Measurements from ENCODE around the gene NOP9. TPM values are rescaled to one million over a fixed set of nuclear protein-coding genes. Genes with fewer than 3 reads are reported as not detected.

NOP9 gene
- total RNA-seq, 3 donors from 2014 or later = 18.4 to 21.0 (median 19.0) TPM

DNA sequence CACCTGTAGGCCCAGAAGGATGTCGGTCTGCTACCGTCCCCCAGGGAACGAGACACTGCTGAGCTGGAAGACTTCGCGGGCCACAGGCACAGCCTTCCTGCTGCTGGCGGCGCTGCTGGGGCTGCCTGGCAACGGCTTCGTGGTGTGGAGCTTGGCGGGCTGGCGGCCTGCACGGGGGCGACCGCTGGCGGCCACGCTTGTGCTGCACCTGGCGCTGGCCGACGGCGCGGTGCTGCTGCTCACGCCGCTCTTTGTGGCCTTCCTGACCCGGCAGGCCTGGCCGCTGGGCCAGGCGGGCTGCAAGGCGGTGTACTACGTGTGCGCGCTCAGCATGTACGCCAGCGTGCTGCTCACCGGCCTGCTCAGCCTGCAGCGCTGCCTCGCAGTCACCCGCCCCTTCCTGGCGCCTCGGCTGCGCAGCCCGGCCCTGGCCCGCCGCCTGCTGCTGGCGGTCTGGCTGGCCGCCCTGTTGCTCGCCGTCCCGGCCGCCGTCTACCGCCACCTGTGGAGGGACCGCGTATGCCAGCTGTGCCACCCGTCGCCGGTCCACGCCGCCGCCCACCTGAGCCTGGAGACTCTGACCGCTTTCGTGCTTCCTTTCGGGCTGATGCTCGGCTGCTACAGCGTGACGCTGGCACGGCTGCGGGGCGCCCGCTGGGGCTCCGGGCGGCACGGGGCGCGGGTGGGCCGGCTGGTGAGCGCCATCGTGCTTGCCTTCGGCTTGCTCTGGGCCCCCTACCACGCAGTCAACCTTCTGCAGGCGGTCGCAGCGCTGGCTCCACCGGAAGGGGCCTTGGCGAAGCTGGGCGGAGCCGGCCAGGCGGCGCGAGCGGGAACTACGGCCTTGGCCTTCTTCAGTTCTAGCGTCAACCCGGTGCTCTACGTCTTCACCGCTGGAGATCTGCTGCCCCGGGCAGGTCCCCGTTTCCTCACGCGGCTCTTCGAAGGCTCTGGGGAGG lies 11.3 kb downstream of the NOP9 start, which contains the start of gene LTB4R:
TSS of gene LTB4R (plus strand) at position 857 of the 959 bp plus-strand sequence. CDS start 4,150 bp downstream, outside the sequence.
- peak; percentile 64 to 74 for DNase-seq (ENCODE audit: low spot score in 2 of 2)
- Histone ChIP-seq H3K36me3 (no peaks in the 10 kb centered on the region), H3K4me1 (peaks cover 12 to 19% of the 10 kb centered on the region in 2 donors), H3K27me3 (no peaks in the 10 kb centered on the region), H3K27ac (peak within 1 kb of the TSS; percentile 90 to 91), H3K9me3 (no peaks in the 10 kb centered on the region), H3K4me3 (peak within 1 kb of the TSS; percentile 55 to 77 (median 61))
- intact Hi-C loops (cut with DNase I; ENCODE audit: low total_unique reads) = no loop called here
- TF ChIP-seq CTCF (IDR thresholded peaks at IDR 0.05) (peak in 2 of 3 donors; percentile 39 to 55), POLR2A (IDR thresholded peaks at IDR 0.05) (no peak), POLR2AphosphoS5 (IDR thresholded peaks at IDR 0.05) (peak; percentile 23 to 53 (median 37))

DNA sequence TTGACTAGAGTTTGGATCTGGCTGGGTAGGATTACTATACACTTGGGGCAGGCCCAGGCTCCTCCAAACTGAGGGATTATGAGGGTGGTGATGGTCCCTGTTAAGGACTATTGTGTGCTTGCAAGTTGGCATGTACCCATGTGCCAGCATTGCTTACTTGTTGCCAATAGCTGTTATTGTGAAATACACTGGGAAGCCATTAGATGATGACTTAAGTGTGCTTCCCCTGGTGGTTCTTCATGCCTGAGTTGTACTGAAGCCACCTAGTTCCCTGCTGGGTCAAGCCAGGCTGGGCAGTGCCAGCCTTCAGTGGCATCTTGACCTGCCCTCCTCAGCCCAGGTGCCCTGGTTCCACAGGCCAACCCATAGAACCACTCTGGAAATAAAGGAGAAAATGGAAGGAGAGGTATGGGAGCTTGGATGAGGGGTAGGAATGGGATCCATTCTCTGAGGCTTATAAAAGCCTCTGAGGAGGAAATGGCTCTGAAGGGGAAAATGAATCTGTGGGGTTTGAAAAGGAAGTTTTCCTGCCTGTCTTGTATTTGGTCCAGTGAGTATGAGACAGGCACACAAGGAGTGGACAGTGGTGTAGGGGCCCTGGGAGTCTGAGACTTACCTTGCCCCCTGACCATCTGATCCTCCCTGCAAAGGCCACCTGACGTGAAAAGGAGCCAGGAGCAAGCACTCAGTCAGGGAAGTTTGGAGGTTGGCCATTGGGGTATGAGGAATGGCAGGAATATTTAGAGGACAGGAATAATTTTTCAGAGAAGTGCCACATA lies 12.4 kb downstream of the NOP9 start:
- H3K9me3 ChIP-seq = no peaks in the 10 kb centered on the region
- peak in 1 of 2 donors; percentile 56 for DNase-seq (ENCODE audit: low spot score in 2 of 2)
- H3K27me3 ChIP-seq = no peaks in the 10 kb centered on the region
- intact Hi-C loops (cut with DNase I; ENCODE audit: low total_unique reads) = no loop called here
- peak overlapping the region; percentile 90 to 91 for H3K27ac ChIP-seq
- TF ChIP-seq CTCF (IDR thresholded peaks at IDR 0.05) = peak in 1 of 3 donors; percentile 9
- no peak for TF ChIP-seq POLR2A (IDR thresholded peaks at IDR 0.05)
- TF ChIP-seq POLR2AphosphoS5 (IDR thresholded peaks at IDR 0.05) = no peak
- H3K4me1 ChIP-seq = peaks cover 14 to 19% of the 10 kb centered on the region in 2 donors
- peak overlapping the region; percentile 55 to 77 (median 61) for H3K4me3 ChIP-seq
- H3K36me3 ChIP-seq = no peaks in the 10 kb centered on the region

DNA sequence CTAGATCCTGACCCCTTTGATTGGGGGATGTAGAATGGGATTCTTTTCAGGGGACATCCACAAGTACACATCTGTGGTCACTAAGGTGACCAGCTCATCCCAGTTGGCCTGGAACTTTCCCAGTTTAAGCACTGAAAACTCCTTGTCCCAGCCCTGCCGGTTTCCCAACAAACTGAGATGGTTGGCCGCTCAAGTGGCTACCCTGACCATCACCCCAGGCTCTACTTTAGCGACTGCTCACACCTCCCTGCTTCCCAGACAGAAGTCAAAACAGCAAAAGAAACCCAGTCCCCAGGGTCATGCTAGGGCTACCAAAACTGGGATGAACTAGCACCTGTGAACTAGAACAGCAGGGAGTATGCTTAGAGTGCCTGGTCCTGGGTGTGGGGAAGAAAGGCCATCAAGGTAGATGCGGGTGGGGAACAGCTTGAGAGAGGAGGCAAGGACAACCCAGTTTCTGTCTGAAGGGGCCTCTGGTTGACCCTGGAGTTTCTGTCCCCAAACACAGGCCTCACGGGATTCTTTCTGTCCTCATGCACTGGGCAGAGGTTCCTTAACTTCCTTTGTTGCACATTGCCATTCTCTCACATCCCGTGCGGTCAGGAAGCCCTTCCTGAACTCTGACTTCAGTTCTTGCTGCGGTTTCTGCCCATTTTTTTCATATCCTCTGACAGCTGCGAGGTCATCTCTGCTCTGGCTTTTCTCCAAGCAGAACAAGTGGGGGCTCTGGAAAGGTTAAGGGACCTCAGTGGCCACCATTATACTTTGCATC lies 13.3 kb downstream of the NOP9 start:
- Histone ChIP-seq H3K4me3 (no peak overlapping the region), H3K9me3 (no peaks in the 10 kb centered on the region), H3K27ac (peak overlapping the region; percentile 30 to 91), H3K4me1 (peaks cover 14 to 19% of the 10 kb centered on the region in 2 donors), H3K36me3 (no peaks in the 10 kb centered on the region), H3K27me3 (no peaks in the 10 kb centered on the region)
- DNase-seq (ENCODE audit: low spot score in 2 of 2) = no peak
- TF ChIP-seq POLR2A (IDR thresholded peaks at IDR 0.05) (no peak), POLR2AphosphoS5 (IDR thresholded peaks at IDR 0.05) (no peak), CTCF (IDR thresholded peaks at IDR 0.05) (no peak)
- intact Hi-C loops (cut with DNase I; ENCODE audit: low total_unique reads) = no loop called here

GRCh38 chr14:24313913-24314312 lies 14.3 kb downstream of the NOP9 start:
- Histone ChIP-seq H3K4me1 (peaks cover 14 to 19% of the 10 kb centered on the region in 2 donors), H3K9me3 (no peaks in the 10 kb centered on the region), H3K36me3 (no peaks in the 10 kb centered on the region), H3K27ac (peak overlapping the region in 1 of 2 donors; percentile 36), H3K27me3 (no peaks in the 10 kb centered on the region), H3K4me3 (no peak overlapping the region)
- no peak for DNase-seq (ENCODE audit: low spot score in 2 of 2)
- intact Hi-C loops (cut with DNase I; ENCODE audit: low total_unique reads) = no loop called here
- TF ChIP-seq POLR2A (IDR thresholded peaks at IDR 0.05) = no peak
- no peak for TF ChIP-seq CTCF (IDR thresholded peaks at IDR 0.05)
- TF ChIP-seq POLR2AphosphoS5 (IDR thresholded peaks at IDR 0.05) = no peak
